ENCODE results near the gene DHRS4.

The DHRS4 gene

DNA sequence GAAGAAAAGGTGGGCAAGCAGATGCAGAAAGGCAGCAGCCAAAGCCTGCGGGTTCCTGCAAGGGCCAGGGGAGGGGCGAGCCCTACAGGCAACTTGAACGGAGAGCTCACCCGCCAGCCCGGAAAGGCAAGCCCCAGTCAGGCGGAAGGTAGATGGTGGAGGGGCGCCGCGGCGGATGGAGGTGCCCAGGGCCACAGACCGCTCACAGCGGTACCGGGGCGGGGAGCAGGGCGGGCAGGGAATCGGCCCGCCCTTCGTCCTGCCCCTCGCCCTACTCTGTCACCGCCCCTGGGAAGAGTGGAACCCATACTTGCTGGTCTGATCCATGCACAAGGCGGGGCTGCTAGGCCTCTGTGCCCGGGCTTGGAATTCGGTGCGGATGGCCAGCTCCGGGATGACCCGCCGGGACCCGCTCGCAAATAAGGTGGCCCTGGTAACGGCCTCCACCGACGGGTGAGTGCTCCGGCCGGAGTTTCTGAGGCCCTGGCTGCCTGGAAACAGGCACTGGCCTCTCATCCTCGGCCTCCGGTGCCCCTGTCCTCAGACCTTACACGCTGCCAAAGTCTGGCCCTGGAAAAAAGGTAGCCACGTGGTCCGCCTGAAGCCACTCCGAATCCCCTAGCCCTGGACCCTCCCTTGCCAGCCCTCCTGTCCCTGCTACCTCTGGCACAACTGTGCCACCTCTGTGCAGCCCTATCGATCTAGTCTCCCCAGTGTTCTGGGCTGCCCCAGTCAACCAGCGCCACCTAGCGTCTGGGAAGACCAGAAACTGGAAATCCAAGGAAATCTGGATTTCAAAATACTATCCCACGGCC, at the start of gene DHRS4:
Gene DHRS4 (plus strand): TSS at position 307 of the 815 bp plus-strand sequence. CDS start 19 bp downstream, at position 326.
- peak; percentile 63 for DNase-seq

DNA sequence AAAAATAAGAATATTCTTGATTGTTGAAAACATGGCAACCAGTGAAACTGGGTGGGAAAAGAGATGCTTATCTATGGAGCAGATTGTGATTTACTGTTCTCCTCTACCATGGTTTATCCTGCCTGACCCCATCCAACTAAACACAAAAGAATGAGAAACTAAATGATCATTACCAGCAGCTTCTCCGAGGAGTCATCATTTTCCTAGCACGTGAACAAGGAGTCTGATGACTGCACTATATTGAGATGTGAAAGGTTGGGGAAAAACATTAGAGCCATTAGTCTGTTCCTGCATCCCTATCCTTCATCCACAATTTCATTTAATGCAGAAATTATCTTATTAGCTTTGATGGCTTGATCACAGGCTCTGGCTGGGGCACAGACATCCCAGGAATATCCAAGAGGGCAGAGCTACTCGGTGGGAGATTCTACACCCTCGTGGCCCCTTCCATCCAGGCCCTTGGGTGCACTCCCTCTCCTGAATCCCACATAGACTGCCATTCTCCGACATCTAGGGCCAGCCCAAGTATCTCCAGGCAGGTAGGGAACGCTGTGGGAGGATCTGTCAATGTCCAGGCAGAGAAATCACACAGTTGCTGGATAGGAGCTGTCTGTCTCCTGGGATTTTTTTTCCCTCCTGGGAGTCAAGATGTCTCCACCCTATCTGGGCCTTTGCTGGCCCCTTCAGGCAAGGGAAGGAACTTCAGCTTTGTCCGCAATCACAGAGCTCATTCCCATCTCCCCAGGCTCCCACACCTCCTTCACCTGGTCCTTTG, 43.3 kb upstream of the DHRS4 start:
- no peak for DNase-seq

DNA sequence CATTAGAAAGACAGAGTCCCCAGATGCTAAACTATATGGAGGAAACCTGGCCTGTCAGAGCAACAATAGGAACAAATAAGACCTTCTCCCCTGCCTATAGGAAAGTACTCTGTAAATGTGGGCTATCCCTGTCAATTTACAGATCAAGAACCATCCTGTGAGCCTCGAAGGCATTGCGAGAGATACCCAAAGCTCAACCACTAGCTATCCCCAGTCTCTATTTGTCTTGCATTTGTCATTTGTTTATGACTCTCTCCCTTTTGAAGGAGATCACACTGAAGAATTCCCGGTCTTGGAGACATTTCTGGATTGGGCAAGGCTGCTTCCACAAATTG, 42.7 kb upstream of the DHRS4 start:
- DNase-seq, result no peak

DNA sequence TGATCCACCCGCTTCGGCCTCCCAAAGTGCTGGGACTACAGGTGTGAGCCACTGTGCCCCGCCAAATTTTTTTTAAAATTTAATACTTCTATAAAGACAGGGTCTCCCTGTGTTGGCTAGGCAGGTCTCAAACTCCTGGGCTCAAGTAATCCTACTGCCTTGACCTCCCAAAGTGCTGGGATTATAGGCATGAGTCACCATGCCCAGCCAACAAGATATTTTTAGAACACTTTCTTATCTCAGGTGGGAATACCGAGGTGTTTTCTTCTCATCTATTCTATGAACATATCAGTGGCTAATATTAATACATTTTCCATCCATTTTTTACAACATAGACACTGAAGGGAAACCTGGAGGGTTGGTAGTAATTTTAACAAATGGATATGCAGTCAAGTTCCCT, 38.0 kb upstream of the DHRS4 start:
- no peak for DNase-seq

DNA sequence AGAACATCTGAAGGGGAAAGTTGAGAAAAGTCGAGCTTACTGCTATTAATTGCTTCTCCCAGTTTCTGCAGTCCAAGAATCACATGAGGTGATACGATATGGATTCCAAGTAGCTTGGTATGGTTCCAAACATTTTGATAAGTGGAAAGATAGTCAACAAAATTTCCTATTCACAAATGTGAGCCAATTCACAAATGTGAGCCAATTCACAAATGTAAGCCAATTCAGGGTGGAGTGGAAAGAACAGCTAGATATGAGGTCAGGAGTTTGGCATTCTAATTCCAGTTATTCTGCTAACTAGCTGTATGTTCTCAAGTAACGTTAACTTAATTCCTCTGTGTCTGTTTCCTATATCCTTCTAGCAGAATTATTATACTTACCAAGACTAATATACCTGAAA, 37.6 kb upstream of the DHRS4 start:
- DNase-seq, result no peak

DNA sequence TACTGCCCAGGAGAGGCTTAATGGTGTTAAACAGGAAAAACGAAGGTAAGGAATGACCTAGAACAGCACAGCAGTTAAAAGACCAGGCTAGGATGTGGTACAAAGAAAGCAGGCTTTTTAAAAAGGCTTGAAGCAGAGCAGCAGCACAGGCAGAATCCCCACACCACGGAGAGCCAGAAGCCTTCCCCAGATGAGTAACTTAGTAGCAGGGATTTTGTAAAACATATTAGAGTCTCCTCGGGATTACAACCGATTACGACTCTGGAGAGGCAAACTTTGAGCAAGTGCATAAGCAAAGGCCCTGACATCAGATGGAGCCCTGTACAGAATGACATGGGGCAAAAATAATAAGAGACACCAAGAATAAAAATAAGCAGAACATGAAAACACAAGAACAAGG, 37.1 kb upstream of the DHRS4 start:
- DNase-seq, result no peak

DNA sequence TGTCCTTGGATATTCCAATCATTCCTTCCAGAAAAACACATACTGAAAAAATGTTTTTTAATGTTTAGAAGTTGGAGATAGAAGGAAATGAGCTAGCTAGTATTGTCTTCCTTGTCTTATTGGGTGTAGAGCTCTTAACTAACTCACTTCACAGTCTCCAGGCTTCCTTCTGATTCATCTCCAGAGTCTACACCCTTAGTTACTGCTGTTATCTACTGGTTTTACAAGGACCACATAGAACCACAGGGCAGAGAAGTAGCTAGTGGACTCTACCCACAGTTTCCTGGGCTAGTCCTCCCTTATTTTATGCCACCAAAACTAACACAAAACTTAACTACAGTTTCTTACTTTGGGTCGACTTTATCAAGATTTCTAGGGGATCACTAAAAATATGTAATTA, 31.0 kb upstream of the DHRS4 start:
- no peak for DNase-seq

DNA sequence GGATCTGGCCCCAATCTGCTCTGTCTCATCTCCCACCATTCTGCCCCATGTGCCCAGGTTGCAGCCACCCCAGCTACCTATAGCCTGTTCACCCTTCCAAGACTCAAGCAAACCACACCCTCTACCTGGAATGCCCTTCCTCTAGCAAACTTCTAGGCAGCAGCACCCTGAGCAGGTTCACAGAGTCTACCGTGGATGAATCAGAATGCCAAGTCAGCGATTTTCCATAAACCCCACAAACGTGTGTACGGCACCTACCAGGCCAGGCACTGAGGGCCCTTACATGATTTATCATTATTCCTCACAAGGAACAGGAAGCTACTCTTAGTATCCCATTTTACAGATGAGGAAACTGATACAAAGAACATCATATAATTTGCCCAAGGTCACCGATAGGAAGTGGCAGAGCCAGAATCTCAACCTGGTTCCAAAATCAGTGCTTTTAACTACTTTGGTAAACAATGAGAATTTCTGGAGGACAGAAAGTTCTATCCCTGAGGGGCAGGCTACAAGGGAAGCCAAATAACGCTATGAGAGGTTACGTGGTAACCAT, 28.0 kb upstream of the DHRS4 start:
- no peak for DNase-seq

DNA sequence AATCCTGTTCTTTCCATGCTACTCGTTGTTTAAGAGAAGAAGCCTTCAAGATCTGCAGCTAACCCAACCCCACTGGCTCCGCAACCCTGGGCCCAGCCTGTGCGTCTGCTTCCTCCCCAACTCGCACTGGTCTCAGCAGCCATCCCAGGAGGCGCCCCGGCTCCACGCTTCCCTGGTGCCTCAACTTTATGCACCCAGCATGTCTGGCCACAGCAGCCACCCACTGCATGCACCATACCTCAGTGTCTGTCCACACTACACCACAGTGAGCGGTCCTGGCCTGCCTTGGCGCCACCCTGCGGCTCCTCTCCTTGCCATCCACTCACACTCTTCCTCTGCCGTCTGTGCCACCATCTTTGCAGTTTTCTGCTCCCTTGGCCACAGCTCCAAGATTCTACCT, 27.0 kb upstream of the DHRS4 start:
- no peak for DNase-seq

DNA sequence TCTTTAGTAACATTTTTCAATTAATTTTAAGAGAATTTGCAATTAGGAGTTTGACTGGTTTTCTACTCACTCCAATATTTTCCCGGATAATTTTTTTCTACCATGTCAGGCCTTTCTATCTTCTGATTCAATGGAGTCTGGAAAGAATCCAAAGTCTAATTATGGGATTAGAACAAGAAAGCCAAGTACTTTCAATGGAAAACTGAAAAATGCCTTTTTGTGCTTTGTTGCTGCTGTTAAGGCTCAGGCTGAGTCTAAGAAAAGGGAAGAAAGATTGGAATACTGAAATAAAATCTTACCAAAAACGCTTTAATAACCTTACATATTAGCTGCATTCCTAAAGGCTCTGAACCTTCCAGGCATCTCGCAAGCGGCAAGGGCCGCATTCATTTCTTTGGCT, 24.4 kb upstream of the DHRS4 start:
- no peak for DNase-seq

DNA sequence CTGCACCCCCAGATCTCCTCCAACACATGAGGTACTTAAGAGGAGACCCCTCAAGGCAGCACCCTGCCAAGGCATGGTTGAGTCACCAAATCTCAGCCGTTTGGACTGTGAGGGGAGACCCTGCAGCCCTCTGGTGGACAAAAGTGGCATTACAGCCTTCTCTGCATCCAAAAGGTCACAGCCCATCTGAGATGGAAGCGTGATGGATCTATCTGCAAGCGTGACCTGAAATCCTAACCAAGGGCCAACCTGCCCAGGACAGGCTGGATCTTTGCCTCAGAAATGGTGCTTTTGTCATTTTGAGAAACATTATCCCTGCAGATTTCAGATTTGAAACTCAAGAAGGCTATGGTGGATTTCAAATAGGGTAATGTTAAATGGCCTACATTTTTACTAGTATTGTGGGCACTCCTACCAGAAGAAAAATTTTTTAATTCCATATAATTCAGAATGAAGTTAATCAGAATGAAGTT, 23.7 kb upstream of the DHRS4 start:
- no peak for DNase-seq

DNA sequence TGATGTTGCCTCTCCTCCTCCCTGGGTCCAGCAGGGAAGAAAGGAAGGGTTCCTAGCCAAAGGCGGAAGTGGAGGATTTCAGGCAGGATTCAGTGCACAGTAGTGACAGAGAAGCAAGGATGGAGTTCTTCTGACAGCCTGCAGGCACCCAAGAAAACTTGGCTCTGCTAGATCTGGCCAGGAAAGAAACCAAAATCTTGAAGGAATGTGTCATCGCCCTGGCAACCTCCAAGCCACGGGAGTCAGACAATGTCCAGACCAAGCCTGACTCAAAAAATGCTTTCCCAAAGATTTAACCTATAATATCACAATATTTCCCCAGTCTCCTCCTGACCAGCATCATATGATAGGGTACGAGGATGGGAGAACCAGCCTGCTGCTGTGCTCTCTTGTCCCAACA, 22.8 kb upstream of the DHRS4 start:
- DNase-seq, result no peak

DNA sequence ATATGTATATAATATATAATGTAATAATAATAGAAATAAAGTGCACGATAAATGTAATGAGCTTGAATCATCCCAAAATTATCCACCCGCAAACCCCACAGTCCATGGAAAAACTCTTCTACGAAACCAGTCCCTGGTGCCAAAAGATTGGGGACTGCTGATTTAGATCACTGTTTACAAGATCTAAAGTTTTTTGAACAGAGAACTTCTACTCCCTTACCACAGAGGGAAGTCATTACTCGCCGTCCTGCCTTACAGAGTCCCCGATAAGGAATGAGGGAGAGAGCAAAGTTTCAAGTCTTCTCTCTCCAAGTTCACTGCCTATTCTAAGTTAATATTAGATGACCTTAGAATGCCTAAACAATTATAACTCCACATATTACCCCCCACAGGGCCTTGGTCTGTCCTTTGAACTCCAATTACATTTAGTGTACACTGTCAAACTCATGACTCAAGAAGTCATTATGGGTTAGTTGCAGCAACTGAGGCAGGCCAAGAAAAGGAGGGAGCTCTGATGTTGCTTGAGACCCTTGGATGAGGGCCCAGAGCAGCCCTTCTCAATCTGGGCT, 21.8 kb upstream of the DHRS4 start:
- DNase-seq, result no peak

DNA sequence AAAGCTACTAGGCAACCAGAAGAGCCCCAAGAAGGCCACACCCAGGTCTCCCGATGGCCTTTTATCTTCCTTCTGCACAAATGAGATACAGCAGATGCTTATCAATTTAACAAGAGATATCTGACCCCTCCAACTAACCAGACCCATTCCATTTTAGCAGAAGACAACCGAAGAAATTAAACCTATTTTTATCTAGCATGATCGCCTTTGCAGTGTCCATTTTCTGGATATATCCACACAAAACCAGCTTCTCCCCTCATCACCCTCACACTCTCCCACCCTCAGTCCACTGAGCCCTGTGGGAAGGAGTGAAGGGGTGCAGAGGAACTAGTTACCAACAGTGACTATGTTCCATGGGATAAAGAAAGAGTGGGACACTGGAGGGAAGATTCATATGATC, 20.9 kb upstream of the DHRS4 start:
- no peak for DNase-seq

DNA sequence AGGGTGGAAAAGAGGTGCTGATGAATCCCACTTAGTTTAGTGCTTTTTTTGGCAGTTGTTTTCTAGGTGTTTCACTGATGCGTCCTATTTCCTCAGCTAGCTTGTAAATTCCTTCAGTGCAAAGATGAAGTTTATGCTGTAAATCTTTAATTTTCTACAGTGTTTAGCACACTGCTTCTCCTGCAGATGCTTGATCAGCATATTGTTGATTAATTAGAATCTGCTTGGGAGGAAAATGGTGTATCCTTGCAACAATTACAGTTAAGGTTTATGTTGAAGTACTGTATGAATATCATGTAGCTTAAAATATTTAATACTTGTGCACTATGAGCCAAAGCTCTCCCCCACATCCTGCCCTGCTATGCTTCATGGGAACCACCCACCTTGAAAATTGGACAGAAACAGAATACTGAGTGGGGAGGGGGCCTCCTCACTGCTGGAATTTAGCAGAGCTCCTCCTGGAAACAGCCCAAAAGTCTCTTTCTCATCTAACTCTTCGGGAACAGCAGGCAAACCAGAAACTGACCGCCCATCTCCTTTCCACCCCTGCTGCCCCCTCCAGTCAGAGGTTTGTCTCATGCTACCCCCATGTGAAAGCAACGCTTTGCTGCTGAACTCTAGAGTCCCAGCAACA, 20.3 kb upstream of the DHRS4 start:
- DNase-seq, result no peak

DNA sequence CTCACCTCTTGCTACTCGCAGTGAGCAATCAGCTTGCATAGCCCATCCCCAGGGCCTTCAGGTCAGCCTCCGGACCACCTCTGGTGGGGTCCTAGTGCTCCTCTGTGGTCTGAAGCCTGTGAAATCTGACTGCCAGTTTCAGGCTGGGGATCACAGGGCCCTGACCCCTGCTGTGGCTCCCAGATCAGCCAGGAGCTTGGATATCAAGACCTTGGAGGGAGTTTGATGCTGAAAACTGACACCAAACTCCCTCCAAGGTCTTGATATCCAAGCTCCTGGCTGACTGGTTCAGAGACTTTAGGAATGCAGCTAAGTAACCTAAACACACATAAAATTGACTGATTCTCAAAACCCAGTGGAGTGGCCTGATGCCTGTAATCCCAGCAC, 19.8 kb upstream of the DHRS4 start:
- no peak for DNase-seq

DNA sequence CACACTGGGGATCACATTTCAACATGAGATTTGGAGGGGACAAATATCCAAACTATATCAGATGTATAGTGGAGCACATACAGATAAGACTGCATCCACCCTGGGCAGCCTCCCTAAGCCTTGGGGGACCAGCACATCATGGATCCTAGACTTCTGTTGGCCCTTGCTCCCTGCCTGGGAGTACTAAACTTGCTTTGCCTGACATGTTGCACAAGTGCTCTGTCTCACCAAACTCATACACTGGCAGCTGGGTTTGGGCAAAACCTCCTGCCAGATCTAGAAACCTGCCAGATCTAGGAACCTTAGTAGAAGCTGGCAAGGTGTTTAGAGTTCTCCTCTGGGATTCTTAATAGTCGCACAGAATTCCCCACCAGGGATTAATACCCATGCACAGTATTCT, 18.4 kb upstream of the DHRS4 start:
- no peak for DNase-seq

DNA sequence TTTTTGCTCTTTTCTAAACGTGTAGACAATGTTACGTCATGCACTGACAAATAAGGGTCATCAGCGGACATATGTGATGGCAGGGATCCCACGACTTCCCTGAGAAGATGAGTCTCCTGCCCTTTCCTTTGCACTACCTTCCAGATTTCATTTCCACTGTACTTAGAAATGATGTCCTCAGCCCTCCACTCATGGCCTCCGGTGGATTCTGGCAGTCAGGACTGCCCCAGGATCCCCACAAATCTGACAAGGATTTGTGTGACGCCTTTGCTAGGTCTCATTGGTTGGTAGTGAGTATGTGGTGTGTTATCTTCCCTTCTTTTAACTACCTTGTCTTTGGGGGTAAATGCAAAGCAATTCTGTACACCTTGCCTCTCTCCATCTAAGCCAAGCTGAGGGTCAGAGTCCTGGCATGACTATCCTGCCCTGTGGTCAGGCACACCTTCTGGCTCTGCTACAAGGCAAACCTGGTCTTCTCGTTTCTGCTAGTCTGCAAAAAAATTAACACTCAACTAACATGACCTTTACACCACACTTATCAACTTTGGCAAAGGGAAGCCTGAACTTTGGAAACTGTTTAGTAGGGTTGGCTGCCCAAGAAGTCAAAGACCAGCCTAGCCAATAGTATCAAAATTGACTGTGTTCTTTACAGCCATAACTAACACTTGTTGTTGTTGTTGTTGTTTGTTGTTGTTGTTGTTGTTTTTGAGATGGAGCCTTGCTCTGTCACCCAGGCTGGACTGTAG, 17.3 kb upstream of the DHRS4 start:
- no peak for DNase-seq

DNA sequence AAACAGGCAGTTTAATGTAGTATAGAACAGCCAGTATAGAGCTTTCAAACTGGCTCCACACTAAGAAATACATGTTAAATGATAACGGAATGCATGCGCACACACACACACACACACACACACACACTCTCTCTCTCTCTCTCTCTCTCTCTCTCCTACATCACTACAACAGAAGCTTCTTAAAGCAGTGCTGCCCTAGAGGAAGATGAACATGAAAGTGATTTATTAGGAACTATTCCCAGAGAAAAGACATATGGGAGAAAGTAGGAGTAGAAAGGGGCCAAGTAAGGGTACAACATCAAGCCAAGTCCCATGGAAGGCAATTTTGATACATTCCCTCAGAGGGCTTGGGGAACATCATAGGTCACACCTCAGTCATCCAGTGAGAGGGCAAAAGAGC, 16.4 kb upstream of the DHRS4 start:
- DNase-seq, result no peak

DNA sequence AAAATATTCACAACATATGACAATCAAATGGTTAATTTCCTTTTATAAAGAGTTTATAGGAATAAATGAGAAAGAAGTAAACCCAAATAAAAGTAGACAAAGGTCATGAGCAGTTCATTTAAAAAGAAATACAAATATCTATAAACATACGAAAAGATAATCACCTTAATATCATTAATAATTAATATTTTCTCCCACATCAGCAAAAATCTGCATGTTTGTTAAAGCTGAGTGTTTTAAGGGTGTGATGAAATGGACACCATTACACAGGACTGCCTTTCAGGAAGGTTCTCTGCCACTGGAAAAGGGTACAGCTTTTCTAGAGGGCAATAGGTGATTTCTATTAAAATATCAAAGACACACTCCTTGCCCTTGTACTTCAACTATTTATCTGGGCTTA, 14.7 kb upstream of the DHRS4 start:
- DNase-seq, result no peak

DNA sequence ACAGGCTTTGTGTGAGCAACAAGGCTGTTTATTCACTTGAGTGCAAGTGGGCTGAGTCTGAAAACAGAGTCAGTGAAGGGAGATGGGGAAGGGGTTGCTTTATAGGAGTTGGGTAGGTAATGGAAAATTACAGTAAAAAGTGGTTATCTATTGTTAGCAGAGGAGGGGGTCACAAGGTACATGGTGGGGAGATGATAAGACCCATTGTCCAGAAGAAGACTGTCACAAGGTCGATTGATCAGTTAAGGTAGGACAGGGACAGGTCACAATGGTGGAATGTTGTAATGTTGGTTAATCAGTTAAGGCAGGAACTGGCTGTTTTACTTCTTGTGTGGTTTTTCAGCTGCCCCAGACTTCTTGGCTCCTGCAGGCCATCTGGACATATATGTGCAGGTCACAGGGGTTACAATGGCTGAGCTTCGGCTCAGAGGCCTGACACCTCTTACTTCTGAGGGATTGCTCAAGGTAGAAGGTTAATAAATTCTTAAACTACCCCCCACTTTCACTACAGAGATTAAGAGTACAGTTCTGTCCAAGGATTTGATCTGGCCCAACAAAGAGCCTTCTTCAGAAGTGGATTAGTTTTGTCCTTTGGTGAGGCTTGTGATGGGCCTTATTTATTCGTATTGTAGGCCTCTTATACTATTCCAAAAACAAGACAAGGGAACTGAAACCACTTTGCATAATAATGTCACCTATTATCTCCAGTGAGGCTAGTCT, 13.8 kb upstream of the DHRS4 start:
- DNase-seq, result no peak

DNA sequence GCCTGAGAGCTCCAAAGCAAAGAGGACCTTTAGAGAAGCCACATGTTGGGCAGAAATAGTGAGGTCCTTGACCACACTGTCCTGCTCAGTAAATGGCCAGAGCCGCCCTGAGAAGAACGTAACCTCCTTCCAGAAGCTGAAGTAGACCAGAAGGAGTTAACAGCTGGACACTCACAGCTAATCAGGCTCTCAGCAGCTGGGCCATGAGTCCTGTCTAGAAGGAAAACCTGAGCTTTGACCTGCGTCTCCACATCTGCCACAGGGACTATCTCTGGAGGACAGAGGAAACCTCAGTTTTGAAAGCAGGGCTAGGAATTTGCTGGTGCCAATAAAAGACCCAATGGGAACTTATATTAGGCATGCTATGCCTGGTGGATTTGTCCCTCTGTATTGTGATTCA, 12.3 kb upstream of the DHRS4 start:
- DNase-seq, result no peak
